Upper lobe of left lung (tissue), 6 donors: ENCODE measurements around the gene MCF2L2. TPM values are rescaled to one million over a fixed set of nuclear protein-coding genes. Genes with fewer than 3 reads are reported as not detected.

Experiments
- ATAC-seq, 2 donors: fragments of 200-7000 bp; cut with Tn5 transposase; one replicate each; pipeline ENCODE4 v1.9.1; 2022; ENCODE audit warnings: mild to moderate bottlenecking in 2 of 2, moderate library complexity in 2 of 2; ENCODE audit not compliant: low FRiP score in 2 of 2
- DNase-seq, 2 donors: peaks; one replicate each; pipeline ENCODE4 v3.0.0-alpha.2; 2019 to 2020
- H3K27ac ChIP-seq, 4 donors: fragments of 200-600 bp; sonication (generic); one replicate each; pipeline ENCODE4 v1.5.1; 2016 to 2019
- H3K27me3 ChIP-seq, 4 donors: fragments of 200-600 bp; sonication (generic); one replicate each; pipeline ENCODE4 v1.5.1; 2017 to 2019
- H3K36me3 ChIP-seq, 4 donors: fragments of 200-600 bp; sonication (generic); one replicate each; pipeline ENCODE4 v1.5.1; 2016 to 2019
- H3K4me1 ChIP-seq, 4 donors: fragments of 200-600 bp; sonication (generic); one replicate each; pipeline ENCODE4 v1.5.1; 2018 to 2019
- H3K4me3 ChIP-seq, 4 donors: fragments of 200-600 bp; sonication (generic); one replicate each; pipeline ENCODE4 v1.5.1; 2017 to 2019; ENCODE audit warnings: mild to moderate bottlenecking in 2 of 4, moderate library complexity in 1 of 4
- H3K9me3 ChIP-seq, 4 donors: fragments of 200-600 bp; sonication (generic); one replicate each; pipeline ENCODE4 v1.5.1; 2018 to 2019
- EP300 ChIP-seq, 4 donors: sonication (generic); formaldehyde crosslinking; IDR thresholded peaks; one replicate each; pipeline ENCODE4 v1.5.1; 2017; ENCODE audit warnings: antibody characterized with exemption in 4 of 4, control low read depth in 2 of 4
- POLR2A ChIP-seq, 4 donors: fragments of 450-650 bp; IDR thresholded peaks; one replicate each; pipeline ENCODE4 v1.5.1; 2016 to 2017; ENCODE audit warnings: antibody characterized with exemption in 4 of 4, mild to moderate bottlenecking in 2 of 4
- POLR2AphosphoS5 ChIP-seq, 2 donors: sonication (generic); formaldehyde crosslinking; IDR thresholded peaks; one replicate each; pipeline ENCODE4 v1.5.1; 2017; ENCODE audit warnings: antibody characterized with exemption in 2 of 2
- WGBS, 2 donors: methylation state at CpG; one replicate each; pipeline ENCODE4 v1.1.5; 2017 to 2018; 5-methylcytosine and 5-hydroxymethylcytosine counted together
- total RNA-seq, 6 donors: library from RNA; depleted of rRNA in 4 of 6; stranded (reverse); fragments of >200 nt in 4 of 6; gene quantifications; one replicate each; pipeline versions ENCODE4 v1.1.0 to v1.2.1, GENCODE V29; 2016 to 2021
- TF ChIP-seq, protein P1 (sequence below), 6 experiments: fragments of 450-650 bp in 4 of 6; fragments of 200-600 bp in 2 of 6; sonication (generic) in 2 of 6; IDR thresholded peaks; one replicate each; pipeline ENCODE4 v1.5.1; 2016 to 2019; ENCODE audit warnings: antibody characterized with exemption in 6 of 6
- donor health status: DM: no; HTN: no; CAD: no; lungs with moderate emphysema.
- donor health status: DM: no; HTN: yes; CAD: no; lungs with severe emphysema.

MCF2L2 gene
- total RNA-seq, 6 donors from 2014 or later: 0.22 to 2.0 (median 1.2) TPM

- Histone ChIP-seq H3K27me3 (no peaks in the 10 kb centered on the region), H3K4me3 (no peak overlapping the region), H3K36me3 (no peaks in the 10 kb centered on the region), H3K27ac (no peak overlapping the region), H3K9me3 (no peaks in the 10 kb centered on the region), H3K4me1 (no peaks in the 10 kb centered on the region)
- TF ChIP-seq, protein P1, sequence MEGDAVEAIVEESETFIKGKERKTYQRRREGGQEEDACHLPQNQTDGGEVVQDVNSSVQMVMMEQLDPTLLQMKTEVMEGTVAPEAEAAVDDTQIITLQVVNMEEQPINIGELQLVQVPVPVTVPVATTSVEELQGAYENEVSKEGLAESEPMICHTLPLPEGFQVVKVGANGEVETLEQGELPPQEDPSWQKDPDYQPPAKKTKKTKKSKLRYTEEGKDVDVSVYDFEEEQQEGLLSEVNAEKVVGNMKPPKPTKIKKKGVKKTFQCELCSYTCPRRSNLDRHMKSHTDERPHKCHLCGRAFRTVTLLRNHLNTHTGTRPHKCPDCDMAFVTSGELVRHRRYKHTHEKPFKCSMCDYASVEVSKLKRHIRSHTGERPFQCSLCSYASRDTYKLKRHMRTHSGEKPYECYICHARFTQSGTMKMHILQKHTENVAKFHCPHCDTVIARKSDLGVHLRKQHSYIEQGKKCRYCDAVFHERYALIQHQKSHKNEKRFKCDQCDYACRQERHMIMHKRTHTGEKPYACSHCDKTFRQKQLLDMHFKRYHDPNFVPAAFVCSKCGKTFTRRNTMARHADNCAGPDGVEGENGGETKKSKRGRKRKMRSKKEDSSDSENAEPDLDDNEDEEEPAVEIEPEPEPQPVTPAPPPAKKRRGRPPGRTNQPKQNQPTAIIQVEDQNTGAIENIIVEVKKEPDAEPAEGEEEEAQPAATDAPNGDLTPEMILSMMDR (IDR thresholded peaks at IDR 0.05): no peak
- TF ChIP-seq POLR2AphosphoS5 (IDR thresholded peaks at IDR 0.05): no peak
- no peak for TF ChIP-seq POLR2A (IDR thresholded peaks at IDR 0.05)
- TF ChIP-seq EP300 (IDR thresholded peaks at IDR 0.05): no peak
- WGBS, 2 donors: 31 to 32% methylated on average over 1 of the region's 1 CpG
- DNase-seq (no peak), ATAC-seq (no peak)
Measured at GRCh38 chr3:183328823-183329222, 99.6 kb downstream of the MCF2L2 start.

GRCh38 chr3:183328164-183328563 is 100.3 kb downstream of the MCF2L2 start:
- no peak for TF ChIP-seq POLR2A (IDR thresholded peaks at IDR 0.05)
- TF ChIP-seq POLR2AphosphoS5 (IDR thresholded peaks at IDR 0.05): no peak
- 89 to 100% methylated on average over 1 of the region's 1 CpG for WGBS, 2 donors
- DNase-seq (no peak), ATAC-seq (no peak)
- H3K4me1 ChIP-seq: no peaks in the 10 kb centered on the region
- H3K27me3 ChIP-seq: no peaks in the 10 kb centered on the region
- no peaks in the 10 kb centered on the region for H3K9me3 ChIP-seq
- no peak overlapping the region for H3K4me3 ChIP-seq
- no peaks in the 10 kb centered on the region for H3K36me3 ChIP-seq
- no peak overlapping the region for H3K27ac ChIP-seq

- no peaks in the 10 kb centered on the region for H3K36me3 ChIP-seq
- no peaks in the 10 kb centered on the region for H3K27me3 ChIP-seq
- no peak overlapping the region for H3K27ac ChIP-seq
- no peaks in the 10 kb centered on the region for H3K9me3 ChIP-seq
- TF ChIP-seq EP300 (IDR thresholded peaks at IDR 0.05) (no peak), POLR2A (IDR thresholded peaks at IDR 0.05) (no peak), POLR2AphosphoS5 (IDR thresholded peaks at IDR 0.05) (no peak)
- TF ChIP-seq, protein P1 (IDR thresholded peaks at IDR 0.05): no peak
- WGBS, 2 donors: 71 to 72% methylated on average over 5 of the region's 5 CpGs
- DNase-seq (no peak), ATAC-seq (no peak)
- H3K4me3 ChIP-seq: no peak overlapping the region
- H3K4me1 ChIP-seq: no peaks in the 10 kb centered on the region
Measured at GRCh38 chr3:183327343-183327742, 101.1 kb downstream of the MCF2L2 start.

DNA sequence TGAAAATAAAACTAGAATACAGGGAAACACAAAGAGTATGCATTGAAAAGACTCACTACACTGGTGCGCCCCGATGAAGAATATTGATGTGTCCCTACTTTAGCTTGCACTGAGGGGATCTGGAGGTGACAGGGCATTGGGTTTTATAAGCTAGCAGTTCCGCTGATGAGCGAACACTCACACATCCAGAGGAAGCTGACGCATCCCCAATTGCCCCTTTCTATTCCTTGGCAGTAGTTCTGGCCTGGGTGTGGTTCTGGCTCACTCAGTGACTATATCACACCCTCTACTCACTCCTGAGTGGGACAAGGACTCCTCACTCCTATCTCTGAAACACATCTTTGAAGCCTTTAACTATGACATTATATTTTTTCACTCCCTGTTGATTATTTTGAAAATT is 104.3 kb downstream of the MCF2L2 start:
- ATAC-seq (no peak), DNase-seq (no peak)
- 92 to 95% methylated on average over 5 of the region's 5 CpGs for whole genome bisulfite sequencing, 2 donors
- TF ChIP-seq POLR2AphosphoS5 (IDR thresholded peaks at IDR 0.05) (no peak), EP300 (IDR thresholded peaks at IDR 0.05) (no peak), POLR2A (IDR thresholded peaks at IDR 0.05) (no peak)
- TF ChIP-seq, protein P1 (IDR thresholded peaks at IDR 0.05): no peak
- no peaks in the 10 kb centered on the region for H3K4me1 ChIP-seq
- no peak overlapping the region for H3K27ac ChIP-seq
- no peaks in the 10 kb centered on the region for H3K27me3 ChIP-seq
- no peak overlapping the region for H3K4me3 ChIP-seq
- H3K9me3 ChIP-seq: no peaks in the 10 kb centered on the region
- no peaks in the 10 kb centered on the region for H3K36me3 ChIP-seq

GRCh38 chr3:183319371-183319770 is 109.0 kb downstream of the MCF2L2 start:
- Histone ChIP-seq H3K4me1 (peaks cover 0 to 5% (median under 1%) of the 10 kb centered on the region in 4 donors), H3K27me3 (no peaks in the 10 kb centered on the region), H3K27ac (no peak overlapping the region), H3K9me3 (no peaks in the 10 kb centered on the region), H3K36me3 (no peaks in the 10 kb centered on the region), H3K4me3 (no peak overlapping the region)
- DNase-seq (no peak), ATAC-seq (no peak)
- TF ChIP-seq POLR2AphosphoS5 (IDR thresholded peaks at IDR 0.05) (no peak), EP300 (IDR thresholded peaks at IDR 0.05) (no peak), POLR2A (IDR thresholded peaks at IDR 0.05) (no peak)
- TF ChIP-seq, protein P1 (IDR thresholded peaks at IDR 0.05): no peak
